ENCODE results near the gene CAGE1. TPM values are rescaled to one million over a fixed set of nuclear protein-coding genes. Genes with fewer than 3 reads are reported as not detected.
A peak's percentile ranks its signal among the peaks of the same experiment; 100 is the strongest.

CAGE1 gene
- total RNA-seq, result not detected

DNA sequence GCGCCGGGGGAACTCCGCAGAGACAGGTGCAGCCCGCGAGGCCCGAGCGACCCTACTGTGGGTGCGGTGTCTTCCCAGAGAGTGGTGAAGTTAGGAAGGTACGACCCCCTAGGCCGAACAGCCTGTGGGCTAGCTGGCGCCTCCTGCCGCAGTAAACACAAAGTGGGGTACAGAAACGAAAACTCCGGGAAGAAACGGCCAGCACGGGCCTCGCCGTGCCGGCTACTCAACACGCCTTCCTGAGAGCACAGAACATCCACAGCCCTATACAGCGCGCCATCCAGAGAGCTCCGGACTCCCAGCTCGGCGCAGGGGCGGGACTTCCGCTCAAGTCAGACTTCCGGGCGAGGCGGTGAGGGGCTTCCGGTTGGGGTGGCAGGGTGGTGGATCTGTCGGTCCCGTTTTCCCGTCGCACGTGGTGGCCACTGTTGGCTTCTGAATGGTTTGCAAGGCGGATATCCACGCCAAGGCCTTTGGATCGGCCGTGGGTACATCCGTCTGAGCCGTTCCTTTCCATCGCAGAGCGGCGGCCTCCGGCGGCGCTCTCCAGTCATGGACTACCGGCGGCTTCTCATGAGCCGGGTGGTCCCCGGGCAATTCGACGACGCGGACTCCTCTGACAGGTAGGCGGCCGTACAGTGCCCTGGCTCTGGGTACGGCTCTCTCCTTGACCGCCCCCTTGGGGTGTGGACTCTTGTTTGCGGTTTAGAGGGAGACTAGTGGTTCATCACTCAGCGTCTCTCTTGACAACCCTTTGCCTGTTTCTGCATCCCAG is at the start of gene CAGE1, which contains the start of gene RIOK1:
Gene CAGE1 (minus strand): TSS at position 292 of the 775 bp plus-strand sequence. CDS start 2,569 bp downstream, outside the sequence.
Gene RIOK1 (plus strand): TSS at position 358 of the 775 bp plus-strand sequence. CDS start 195 bp downstream, at position 553.
- TF ChIP-seq, protein P1, sequence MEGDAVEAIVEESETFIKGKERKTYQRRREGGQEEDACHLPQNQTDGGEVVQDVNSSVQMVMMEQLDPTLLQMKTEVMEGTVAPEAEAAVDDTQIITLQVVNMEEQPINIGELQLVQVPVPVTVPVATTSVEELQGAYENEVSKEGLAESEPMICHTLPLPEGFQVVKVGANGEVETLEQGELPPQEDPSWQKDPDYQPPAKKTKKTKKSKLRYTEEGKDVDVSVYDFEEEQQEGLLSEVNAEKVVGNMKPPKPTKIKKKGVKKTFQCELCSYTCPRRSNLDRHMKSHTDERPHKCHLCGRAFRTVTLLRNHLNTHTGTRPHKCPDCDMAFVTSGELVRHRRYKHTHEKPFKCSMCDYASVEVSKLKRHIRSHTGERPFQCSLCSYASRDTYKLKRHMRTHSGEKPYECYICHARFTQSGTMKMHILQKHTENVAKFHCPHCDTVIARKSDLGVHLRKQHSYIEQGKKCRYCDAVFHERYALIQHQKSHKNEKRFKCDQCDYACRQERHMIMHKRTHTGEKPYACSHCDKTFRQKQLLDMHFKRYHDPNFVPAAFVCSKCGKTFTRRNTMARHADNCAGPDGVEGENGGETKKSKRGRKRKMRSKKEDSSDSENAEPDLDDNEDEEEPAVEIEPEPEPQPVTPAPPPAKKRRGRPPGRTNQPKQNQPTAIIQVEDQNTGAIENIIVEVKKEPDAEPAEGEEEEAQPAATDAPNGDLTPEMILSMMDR (IDR thresholded peaks at IDR 0.05), result peak in 1 of 2 donors; percentile 34
- Histone ChIP-seq H3K4me1 (peaks cover 0 to 17% of the 10 kb centered on the region in 2 donors), H3K9me3 (no peaks in the 10 kb centered on the region), H3K36me3 (peaks cover 12% of the 10 kb centered on the region), H3K4me3 (peak within 1 kb of the TSS; percentile 64 to 80), H3K27me3 (no peaks in the 10 kb centered on the region), H3K27ac (peak within 1 kb of the TSS; percentile 90 to 94)
- DNase-seq (ENCODE audit: low spot score), result peak; percentile 95

DNA sequence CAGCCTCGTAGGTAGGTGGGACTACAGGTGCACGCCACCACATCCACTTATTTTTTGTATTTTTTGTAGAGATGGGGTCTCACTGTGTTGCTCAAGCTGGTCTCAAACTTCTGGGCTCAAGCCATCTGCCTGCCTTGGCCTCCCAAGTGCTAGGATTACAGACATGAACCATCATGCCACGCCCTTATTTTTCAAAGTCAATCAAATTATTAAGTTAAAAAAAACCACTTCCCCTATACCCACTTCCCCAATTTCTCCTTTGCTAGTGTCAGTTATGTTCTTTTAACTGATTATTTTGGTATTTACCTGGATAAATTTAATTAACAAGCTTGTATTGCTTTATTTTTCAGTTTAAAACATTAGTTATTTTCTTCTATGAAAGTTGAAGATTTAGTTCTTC is 49.7 kb upstream of the CAGE1 start:
- no peak for DNase-seq (ENCODE audit: low spot score)
- H3K36me3 ChIP-seq, result no peaks in the 10 kb centered on the region
- no peak overlapping the region for H3K4me3 ChIP-seq
- TF ChIP-seq, protein P1 (IDR thresholded peaks at IDR 0.05), result no peak
- H3K27me3 ChIP-seq, result no peaks in the 10 kb centered on the region
- no peaks in the 10 kb centered on the region for H3K4me1 ChIP-seq
- no peak overlapping the region for H3K27ac ChIP-seq
- no peaks in the 10 kb centered on the region for H3K9me3 ChIP-seq

DNA sequence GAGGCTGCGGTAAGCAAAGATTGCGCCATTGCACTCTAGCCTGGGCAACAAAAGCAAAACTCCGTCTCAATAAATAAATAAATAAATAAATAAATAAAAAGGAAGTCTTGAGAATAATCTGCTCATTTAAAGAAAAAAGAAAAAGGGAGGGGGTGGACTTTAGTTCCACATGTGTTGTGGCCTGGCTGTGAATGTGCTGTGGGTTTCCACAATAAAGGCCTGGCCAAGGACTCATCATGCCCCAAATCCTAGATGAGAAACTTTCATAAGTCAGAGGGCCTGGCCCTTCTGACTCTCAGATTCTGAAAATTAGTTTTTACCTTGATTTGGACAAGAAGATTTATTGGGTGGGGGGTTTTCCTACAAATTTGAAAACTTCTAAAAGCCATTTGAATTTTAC is 48.5 kb upstream of the CAGE1 start:
- Histone ChIP-seq H3K9me3 (no peaks in the 10 kb centered on the region), H3K27me3 (no peaks in the 10 kb centered on the region), H3K4me1 (no peaks in the 10 kb centered on the region), H3K27ac (no peak overlapping the region), H3K4me3 (no peak overlapping the region), H3K36me3 (no peaks in the 10 kb centered on the region)
- TF ChIP-seq, protein P1 (IDR thresholded peaks at IDR 0.05), result no peak
- no peak for DNase-seq (ENCODE audit: low spot score)

DNA sequence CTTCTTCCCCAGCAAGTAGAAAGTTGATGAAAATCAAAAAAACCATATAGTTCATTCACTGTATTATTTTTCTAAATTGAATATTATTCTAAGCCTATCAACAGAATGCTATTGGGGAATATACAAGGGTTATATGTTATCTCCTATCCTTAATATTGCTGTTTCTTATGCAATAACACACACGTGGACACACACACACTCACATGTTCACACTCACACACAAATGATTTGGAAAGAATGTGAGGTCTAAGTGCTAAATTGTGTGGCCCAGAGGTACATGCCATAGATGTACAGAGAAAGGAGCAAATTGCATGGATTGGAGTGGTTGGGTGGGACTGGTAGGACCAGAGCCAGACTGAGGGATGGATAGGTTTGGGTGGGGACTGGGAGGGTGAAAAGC is 45.1 kb upstream of the CAGE1 start:
- DNase-seq (ENCODE audit: low spot score), result no peak
- Histone ChIP-seq H3K4me1 (peaks cover 0 to 15% of the 10 kb centered on the region in 2 donors), H3K27ac (no peak overlapping the region), H3K36me3 (no peaks in the 10 kb centered on the region), H3K27me3 (no peaks in the 10 kb centered on the region), H3K4me3 (no peak overlapping the region), H3K9me3 (no peaks in the 10 kb centered on the region)
- TF ChIP-seq, protein P1 (IDR thresholded peaks at IDR 0.05), result no peak

DNA sequence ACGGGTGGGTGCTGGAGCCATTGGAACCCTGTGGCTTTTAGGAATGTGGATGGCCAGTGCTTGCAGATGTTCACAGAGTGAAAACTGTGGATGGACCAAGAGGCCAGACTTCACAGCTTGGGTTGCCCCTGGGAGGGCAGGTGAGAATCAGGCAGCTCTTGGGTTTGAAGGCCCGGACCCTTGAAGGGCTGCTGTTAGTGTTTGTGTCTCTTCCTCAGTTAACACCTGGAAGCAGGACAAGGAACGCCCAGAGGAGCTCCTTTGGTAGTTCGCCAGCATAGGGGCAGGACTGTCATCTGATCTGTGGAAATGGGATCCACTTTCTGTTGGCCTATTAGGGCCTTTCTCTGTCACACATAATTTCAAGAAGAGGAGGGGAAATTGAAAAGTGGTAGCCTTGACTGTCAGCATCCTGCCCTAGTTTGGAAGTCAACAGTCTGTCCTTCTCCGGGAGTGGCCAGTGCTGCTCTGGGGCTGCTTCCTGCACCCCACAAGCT is 43.6 kb upstream of the CAGE1 start:
- Histone ChIP-seq H3K27ac (no peak overlapping the region), H3K4me3 (no peak overlapping the region), H3K27me3 (no peaks in the 10 kb centered on the region), H3K36me3 (no peaks in the 10 kb centered on the region), H3K4me1 (peaks cover 0 to 15% of the 10 kb centered on the region in 2 donors), H3K9me3 (no peaks in the 10 kb centered on the region)
- TF ChIP-seq, protein P1 (IDR thresholded peaks at IDR 0.05), result no peak
- no peak for DNase-seq (ENCODE audit: low spot score)

All from right atrium auricular region (tissue), 2 donors.